ENCODE results near the gene NRP1.

NRP1 gene

GRCh38 chr10:33174674-33175434 is 159.6 kb downstream of the NRP1 start:
- no peak for DNase-seq

DNA sequence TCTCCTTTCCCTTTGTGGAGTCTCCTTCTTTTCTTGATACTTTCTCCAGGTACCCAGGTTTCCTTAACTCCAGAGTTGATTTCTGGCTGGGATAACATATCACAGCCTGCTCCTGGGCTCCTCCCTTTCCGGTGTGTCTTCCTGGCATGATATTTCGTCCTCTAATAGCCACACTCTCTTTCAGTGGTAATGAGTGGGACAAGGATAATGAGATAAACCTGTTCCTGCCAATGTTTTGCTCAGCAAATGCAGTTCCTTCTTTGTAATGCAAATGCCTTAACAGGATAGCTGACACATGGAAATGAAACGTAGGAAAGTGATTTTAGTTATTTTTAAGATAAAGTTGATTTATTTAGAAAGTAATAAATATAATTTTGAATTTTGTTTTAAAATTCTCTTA is 168.6 kb downstream of the NRP1 start:
- no peak for DNase-seq

DNA sequence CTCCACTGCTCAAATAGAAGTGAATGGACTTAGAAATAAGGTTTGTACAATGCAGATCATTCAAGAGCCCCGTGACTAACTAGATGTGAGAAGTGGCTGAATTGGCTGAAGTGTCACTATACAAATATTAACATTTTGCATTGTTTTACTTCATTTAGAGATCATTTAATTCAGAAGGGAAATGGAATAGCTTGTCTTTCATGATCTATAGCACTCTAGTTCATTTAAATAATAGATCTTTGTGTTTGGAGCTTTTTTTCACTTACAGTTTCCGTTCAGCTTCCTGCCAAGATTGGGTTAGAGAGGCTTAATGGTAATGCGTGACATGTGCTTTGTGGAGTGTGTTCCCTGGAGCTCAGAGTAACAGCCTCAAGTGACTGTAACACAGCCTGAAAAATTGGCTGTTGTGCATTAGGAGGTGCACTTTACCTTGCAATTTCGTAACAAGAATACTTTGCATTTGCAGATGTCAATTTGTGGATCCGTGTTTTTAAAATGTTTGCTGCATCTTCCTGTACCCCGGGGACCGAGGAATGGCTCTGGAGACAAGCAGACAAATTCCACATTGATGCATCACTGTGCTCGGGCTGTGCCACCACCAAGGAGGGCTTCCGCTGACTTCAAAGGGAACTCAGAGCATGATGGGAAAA is 170.3 kb downstream of the NRP1 start:
- no peak for DNase-seq

DNA sequence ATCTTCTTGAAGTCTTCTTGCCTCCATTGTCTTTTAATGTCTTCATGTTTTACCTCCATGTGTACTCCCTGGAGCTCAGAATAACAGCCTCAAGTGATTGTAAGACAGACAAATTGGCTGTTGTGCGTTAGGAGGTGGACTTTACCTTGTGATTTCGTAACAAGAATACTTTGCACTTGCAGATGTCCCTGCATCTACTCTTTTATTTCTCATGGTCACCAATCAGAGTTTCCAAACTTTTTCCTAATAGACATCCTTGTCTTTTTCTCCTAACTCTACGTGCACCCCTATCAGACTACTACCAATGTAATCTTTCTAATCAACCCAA is 172.3 kb downstream of the NRP1 start:
- no peak for DNase-seq

DNA sequence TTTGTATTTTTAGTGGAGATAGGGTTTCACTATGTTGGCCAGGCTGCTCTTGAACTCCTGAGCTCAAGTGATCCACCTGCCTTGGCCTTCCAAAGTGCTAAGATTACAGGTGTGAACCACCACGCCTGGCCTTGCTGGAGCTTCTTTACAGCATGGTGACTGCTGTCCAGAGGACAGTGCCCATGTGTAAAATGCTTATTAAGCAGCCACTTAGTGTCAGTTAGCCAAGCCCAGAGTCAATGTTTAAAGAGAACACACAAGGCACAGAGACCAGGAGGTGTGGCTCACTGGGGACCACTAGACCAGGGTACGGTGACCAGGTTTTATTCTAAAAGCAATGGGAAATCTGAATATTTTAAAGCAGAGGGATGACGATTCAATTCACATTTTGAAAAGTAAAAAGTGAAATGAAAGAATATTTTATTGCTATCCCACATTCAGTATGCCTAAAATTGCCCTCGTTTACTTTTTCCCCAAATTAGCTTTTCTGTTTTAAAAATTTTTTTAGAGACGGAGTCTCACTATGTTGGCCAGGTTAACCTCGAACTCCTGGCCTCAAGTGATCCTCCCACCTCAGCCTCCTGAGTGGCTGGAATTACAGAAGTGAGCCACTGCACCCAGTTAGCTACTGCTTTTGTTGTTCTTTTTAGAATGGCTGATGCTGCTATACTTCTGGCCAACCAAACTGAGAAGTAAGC is 172.8 kb downstream of the NRP1 start:
- no peak for DNase-seq

- no peak for DNase-seq
These were observed 174.3 kb downstream of the NRP1 start for GRCh38 chr10:33160151-33160550.

DNA sequence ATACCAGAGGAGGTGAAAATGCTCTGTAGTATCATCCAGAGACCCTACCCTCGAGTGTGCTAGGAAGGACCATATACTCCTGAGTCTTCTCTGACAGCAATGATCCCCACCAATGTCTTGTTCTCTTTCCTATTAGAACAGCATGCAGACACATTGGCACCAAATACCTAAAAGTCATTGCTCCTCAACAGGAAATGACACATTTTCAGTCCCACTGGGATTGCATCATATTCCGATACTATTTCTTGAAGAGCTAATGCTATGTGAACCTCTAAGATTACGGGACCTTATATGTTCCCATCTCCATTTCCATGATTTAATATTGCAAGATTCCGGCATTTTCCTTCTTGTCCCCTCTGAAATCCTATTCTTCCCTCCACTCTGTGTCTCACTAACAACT is 177.4 kb downstream of the NRP1 start:
- no peak for DNase-seq

DNA sequence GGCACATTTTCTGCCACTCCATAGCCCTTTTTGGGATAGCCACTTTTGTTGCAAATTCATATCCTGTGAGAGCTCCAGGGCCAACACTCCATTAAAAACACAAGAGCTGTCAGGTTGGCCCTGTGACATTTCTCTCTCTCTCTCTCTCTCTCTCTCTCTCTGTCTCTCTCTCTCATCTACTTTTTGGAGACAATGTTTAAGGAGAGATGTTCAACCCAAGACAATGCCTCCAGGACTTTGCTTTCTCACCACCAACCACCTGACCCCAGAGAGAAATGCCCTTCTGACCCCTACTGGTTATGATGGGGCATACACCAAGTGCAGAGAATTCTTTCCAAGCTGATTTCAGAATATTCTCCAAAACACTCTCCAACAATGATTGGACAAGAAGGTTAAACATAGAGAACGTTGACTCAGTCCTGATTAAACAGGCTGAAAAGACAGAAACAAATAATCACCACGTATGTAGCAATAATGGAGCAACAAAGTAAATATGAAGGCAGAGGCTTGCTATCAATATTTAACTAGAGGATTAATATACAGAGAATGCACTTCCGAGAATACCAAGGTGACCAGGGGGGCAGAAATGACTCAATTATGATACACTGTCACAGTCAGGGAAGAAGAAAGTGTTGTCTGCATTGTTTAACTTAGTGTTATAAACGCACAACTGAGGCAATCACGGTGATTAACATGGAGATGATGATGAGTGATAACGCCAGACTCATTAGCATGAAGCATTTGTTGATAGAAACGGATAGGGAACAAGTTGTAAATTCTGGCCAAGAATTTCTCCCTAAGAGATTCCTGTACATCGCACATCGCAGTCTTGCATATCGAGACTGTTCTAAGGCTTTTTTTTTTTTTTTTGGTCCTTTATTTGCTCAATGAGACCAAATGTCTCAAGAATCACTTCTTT is 178.5 kb downstream of the NRP1 start:
- DNase-seq = peak in 1 of 2 experiments; percentile 21

- DNase-seq = no peak
These were observed 179.9 kb downstream of the NRP1 start for GRCh38 chr10:33154590-33154989.

- DNase-seq = no peak
These were observed 180.5 kb downstream of the NRP1 start for GRCh38 chr10:33153968-33154327.

DNA sequence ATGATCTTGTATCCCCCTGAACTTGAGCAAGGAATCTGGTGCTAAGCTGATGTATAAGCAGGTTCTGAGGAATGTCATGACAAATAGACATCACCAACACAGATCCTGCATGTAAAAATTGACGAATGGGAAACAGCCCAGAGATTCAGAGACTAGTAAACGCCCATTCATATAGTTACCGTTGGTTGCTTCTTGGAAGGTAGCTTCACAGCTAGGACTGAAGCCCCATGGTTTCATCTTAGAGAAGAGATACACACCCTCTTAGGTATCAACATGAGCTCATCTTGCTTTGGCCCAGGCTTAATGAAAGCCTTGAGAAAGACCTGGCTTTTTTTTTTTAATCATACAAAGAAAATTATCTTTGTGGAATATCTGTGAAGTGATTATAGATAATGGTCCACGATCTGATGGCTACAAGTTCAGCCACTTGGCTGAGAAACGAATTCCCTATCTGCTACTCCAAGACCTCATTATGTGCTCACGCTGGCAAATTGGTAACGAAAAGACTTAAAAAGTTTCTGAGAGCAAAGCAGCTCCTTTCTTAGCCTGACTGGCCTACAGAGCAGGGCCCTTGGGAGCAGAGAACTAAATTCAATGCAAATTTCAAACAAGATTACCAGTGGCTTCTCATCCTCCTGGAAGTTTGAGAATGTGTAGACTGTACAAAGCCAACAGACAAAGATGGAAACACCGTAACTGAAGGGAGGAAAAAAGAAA is 181.1 kb downstream of the NRP1 start:
- DNase-seq = no peak

- DNase-seq = no peak
These were observed 181.7 kb downstream of the NRP1 start for GRCh38 chr10:33152750-33153149.

- no peak for DNase-seq
These were observed 182.3 kb downstream of the NRP1 start for GRCh38 chr10:33152146-33152545.

DNA sequence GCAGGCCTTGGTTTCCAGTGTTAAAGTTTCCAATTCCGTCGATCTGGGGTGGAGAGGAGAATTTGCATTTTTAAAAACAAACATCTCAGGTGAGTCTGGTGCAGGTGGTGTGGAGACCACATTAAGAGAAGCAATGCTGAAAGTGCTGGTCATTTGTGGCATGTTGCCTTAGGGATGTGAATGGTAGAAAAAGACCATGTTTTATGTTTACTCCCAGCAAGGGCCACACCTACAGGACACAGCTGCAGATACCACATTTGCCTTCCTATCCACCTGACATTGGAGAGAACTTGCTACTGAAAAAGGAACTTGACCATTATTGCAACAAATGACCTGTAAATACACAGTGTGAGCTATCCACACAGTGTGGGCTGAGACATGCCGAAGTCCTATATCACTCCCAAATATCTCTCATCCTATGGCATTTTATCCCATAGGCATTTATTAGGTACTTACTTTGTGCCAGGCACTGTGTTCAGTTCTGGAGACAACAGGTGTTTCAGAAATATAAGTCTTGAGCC is 183.1 kb downstream of the NRP1 start:
- DNase-seq = no peak

DNA sequence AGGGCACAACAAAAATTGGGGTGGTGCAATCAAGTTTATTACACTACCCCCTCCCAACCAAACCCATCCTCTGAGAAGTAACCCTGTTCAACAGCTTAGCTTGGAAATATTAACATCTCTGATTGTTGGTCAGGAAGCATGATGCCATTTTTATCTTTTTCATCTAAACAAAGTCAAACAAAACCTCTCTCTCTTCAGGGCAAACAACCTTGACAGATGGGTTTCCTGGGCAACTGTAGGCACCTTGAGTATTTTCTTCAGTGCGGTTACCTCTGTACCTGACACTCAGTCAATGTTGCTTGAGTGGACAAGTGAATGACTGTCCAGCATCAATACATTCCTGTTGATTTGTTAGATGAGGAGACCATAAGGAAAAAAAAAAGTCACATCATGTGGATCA is 183.6 kb downstream of the NRP1 start:
- no peak for DNase-seq

- DNase-seq = no peak
These were observed 184.3 kb downstream of the NRP1 start for GRCh38 chr10:33150146-33150545.

DNA sequence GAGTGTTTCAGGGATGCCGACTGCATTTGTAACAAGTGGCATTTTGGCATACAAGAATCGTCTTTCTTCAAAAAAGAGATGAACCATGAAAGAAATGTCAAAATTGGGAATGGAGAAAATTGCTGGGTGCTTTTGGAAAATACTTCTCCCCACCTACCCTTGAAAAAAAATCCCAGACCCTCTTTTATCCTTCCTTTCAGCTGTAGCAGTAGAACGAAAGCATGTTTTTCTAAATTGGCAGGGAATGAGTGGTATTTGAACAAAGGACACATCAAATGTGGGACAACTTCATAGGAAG is 187.5 kb downstream of the NRP1 start:
- DNase-seq = no peak

- DNase-seq = no peak
These were observed 188.1 kb downstream of the NRP1 start for GRCh38 chr10:33146189-33147012.

- DNase-seq = no peak
These were observed 188.8 kb downstream of the NRP1 start for GRCh38 chr10:33145451-33146188.

- no peak for DNase-seq
These were observed 191.2 kb downstream of the NRP1 start for GRCh38 chr10:33143160-33143728.

DNA sequence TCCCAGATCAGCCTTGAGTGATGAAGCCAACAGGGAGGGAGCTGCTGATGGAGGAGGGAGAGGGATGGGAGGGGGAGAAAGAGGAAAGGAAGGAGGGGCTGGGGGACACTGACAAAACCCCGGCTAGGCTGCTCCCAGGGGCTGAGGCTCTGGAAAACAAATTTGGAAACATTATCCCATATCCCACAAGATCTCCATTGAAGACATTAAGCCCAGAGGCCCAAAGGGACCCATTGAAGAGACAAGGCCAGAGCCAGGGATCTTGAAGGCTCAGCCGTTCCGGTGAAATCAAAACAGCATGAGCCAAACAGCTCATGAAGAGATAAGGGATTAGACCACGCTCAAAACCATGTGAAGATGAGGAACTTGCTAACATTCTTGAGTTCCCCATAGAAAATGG is 192.2 kb downstream of the NRP1 start:
- no peak for DNase-seq
